Activated T-helper 1 cell treated with Interleukin-2 at 50 U/mL for 16 hours (primary cell): ENCODE measurements around the gene UFM1.
"Not testable (repeated sequence)": the region's sequence is repeated elsewhere in the genome, so short reads cannot be mapped to it uniquely, and the experiment has no call there.

Source experiments
- DNase-seq: peaks from one replicate; pipeline ENCODE4 v3.0.0-alpha.2; 2020; ENCODE audit warnings: low read depth

Gene UFM1

DNA sequence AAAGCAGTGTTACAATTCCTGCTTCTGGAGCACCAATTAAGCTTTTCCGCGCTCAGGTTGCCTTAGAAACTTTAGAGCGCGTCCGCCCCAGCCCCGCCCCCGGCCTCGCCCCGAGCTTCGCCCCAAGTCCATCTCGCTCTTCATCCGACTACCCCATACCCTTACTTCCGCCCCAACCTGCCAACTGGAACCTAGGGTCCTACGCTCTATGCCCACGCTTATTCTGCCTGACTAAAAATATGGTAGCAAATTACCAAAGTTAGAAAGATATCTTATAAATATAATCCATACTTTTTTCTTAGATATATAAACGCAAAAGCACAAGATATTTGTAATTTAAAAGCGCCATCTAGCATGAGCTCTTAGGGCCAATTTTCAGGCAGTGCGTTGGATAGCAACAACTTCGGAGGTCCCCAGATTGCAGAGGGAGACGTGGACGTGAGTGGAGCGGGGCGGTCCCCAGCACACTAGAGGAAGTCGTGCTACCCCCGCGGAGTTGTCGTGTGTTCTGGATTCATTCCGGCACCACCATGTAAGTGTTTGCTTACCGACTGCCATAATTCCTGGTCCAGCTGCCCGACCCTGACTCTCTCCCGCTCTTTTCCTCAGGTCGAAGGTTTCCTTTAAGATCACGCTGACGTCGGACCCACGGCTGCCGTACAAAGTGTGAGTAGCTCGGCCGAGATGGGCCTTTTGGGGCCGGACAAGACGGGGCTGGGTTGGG, at the start of gene UFM1:
UFM1 (plus strand) TSS at position 462 of the 724 bp plus-strand sequence; CDS start at position 531, 69 bp downstream.
- peak; percentile 75 for DNase-seq

DNA sequence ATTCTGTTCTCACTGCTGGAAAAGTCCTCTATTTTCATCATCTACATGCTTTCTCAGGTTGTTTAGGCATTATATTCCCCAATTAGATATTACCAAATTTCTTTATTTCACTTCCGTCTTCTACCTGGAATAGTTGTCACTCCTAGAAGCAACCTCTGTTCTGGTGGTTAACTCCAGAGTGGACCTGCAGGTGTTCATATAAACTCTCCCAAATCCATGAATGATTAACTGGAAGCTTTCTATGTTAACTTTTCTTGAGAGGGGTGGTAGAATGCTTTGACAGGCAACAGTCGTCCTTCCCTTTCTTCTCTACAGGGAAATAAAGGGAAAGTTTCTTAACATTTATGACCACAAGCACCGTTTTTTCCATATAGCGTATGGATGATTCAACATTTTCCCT, 48.4 kb upstream of the UFM1 start:
- DNase-seq, result no peak

DNA sequence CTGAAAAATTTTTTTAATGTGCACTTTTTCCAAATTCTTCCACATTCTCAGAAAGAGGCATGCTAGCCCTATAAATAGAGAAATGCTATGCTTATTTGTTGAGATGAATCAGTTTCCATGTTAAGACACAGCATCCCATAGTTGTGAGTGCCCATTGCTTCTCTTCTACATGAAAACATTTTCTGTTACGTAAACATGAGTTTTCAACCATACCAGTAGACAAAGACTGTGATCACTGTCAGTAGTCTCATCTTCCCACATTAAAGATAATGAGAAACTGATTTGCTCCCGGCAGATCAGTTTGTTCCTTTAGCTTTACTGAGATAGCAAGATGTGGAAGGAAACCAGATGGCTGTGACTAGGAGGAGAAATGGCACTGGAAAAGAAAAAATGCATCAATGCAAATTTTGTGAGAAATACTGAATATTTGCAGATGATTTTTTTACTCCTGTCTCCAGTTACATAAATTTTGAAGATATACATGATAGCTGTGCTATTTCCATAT, 45.8 kb upstream of the UFM1 start:
- no peak for DNase-seq

DNA sequence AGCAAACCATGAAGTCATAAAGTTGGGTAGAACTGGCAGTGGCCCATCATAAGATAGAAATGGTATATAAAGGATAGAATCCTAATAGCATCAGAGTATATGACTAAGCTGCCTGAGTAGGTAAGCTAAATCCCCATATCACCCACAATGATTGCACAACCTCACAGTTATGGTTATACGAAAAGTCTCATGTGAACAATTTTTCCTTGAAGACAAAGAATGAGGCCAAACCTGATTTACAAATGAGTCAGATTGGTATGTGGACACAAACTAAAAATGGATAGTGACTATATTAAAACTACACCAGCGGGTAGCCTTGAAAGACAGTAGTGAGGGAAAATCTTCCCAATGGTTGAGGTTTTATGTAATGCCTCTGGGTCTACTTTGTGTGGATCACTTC, 40.9 kb upstream of the UFM1 start:
- no peak for DNase-seq

DNA sequence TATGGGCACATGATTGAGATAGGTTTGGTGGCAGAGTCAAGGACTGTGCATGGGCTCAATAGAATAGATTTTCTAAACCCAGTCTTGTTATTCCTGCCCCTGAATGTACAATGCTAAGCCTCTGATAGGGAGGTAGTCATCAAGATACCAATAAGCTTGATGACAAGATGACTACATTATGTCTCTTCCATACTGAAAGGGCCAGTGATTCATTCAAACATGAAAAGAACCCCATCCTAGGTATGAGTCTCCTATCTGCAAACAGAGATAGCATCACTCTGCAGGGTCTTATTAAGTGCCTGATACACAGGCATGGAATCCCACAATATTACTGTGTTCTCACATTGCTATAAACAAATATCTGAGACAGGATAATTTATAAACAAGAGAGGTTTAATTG, 40.3 kb upstream of the UFM1 start:
- no peak for DNase-seq

- DNase-seq, result not testable (repeated sequence)
These were observed 38.5 kb upstream of the UFM1 start for GRCh38 chr13:38311175-38311574.

GRCh38 chr13:38316129-38316528, 33.5 kb upstream of the UFM1 start:
- DNase-seq, result no peak

DNA sequence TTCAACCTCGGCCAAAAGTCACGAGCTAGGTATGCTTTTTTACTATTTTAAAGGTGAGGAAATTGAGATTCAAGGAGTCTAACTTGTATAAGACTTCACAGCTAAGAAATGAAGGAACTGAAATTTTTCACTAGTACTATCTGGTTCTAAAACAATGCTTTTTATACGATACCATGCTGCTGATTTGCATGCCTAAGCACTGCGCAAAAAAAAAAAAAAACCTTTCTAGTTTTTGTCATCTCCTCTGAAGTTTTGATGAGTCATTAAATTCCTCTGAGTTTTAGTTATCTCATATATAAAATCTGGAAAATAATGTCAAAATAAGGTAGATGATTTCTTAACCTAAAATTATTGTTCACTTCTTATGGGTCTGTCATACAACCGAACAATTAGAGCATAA, 28.0 kb upstream of the UFM1 start:
- no peak for DNase-seq

DNA sequence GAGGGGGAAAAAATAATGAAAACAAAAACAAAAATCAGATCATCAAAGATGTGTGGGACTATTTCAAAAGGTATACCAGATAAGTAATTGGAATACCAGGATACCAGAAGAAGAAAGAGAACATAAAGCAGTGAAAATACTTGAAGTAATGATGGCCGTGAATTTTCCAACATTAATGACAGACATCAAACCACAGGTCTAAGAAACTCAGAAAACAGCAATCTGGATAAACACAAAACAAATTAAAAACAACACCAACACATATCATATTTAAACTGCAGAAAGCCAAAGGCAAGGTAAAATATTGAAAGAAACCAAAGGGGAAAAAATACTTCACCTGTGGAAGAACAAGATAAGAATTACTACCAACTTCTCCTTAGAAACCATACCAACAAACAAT, 24.2 kb upstream of the UFM1 start:
- no peak for DNase-seq

DNA sequence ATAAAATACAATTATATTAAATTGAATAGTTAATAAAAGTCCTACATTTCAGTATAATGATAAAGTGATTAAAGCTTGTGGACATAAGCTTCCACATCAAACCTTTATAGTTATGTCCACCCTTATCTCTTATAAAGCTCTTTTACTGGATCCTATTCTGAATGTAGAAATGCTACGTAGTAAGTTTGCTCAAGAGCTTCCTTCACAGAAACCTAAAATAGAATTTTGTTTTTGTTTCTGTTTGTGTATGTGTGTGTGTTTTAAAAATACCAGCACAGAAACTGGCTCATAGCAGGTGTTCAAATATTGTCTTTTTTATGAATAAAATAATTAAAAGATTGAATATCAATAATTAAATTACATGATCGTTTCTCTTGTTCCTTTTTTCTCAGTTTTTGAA, 21.0 kb upstream of the UFM1 start:
- no peak for DNase-seq

GRCh38 chr13:38334845-38335244, 14.8 kb upstream of the UFM1 start:
- DNase-seq, result no peak

DNA sequence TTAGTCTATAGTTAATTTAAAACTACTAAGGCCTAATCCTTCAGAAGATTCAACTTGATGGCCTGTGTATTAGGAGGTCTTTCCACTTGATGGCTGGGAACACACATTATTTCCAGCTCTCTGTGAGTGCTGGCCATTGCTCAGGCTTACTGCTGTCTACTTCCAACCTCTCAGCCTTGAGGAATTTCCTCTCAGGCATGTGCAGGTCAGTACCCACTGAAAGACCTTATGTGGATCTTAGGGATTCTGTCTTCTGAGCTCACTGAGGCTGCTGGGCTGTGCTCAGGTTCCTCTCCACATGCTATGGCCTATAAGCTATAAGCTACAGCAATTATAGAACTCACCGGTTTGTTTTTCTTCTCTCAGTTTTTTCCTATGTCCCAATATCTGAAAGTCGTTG, 11.6 kb upstream of the UFM1 start:
- no peak for DNase-seq

- DNase-seq, result no peak
These were observed 9.0 kb upstream of the UFM1 start for GRCh38 chr13:38340624-38341023.

GRCh38 chr13:38341149-38341692, 8.4 kb upstream of the UFM1 start:
- no peak for DNase-seq

DNA sequence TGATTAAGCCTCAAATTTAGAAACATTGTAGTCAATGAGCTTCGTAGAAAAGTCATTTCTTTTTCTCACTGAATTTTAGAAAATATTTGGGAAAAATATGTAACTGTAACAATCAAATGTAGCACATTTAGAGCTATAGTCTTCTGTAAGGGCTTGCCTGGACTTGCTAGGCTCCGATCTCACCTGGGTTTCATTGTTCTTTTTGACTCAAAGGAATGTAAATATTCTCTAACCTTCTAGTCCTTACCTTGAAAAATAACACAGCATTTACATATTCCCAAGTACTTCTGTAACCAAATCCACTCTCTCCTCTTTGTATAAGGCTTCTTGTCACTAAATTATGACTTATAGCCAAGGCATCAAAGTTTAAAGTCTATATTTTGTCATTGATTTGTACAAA, 2.9 kb upstream of the UFM1 start:
- DNase-seq, result no peak

GRCh38 chr13:38348861-38349389, 726 bp upstream of the UFM1 start:
- DNase-seq, result no peak

- peak; percentile 6 for DNase-seq
These were observed 515 bp downstream of the UFM1 start for GRCh38 chr13:38350114-38350617.

DNA sequence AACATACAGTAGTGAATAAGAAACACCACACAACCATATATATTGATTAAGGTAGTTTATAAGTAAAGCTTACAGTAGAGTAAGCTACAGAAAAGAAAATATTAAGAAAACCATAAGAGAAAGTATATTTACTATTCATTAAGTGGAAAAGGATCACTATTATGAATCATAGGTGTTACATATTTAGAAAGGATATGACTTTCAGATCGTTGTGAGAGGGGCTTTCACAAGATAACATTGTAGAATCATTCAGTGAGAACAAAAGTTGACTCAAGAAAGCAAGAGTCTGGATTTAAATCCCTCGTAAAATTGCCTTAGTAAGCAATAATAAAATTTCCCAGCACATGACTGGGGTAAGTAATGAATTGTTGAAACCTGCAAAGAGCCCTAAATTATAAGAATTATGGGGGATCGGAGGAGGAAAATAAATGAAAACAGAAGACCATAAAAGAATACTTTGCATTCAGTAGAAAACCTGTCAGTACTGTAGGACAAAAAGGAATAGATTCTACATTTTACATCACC, 6.0 kb downstream of the UFM1 start:
- no peak for DNase-seq

GRCh38 chr13:38358684-38359083, 9.0 kb downstream of the UFM1 start:
- DNase-seq, result no peak

GRCh38 chr13:38361542-38362262, 12.1 kb downstream of the UFM1 start:
- no peak for DNase-seq

GRCh38 chr13:38363219-38363618, 13.6 kb downstream of the UFM1 start:
- DNase-seq, result no peak

DNA sequence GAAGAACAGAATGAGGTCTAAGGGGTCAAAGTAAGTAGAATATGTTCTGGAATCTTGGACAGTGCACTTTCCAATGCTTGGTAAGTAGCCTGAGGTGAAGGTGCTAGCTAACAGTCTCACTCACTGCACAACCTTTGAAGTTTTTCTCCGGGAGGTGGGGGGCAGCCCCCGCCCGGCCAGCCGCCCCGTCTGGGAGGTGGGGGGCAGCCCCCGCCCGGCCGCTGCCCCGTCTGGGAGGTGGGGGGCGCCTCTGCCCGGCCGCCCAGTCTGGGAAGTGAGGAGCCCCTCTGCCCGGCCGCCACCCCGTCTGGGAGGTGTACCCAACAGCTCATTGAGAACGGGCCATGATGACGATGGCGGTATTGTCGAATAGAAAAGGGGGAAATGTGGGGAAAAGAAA, 14.1 kb downstream of the UFM1 start:
- not testable (repeated sequence) for DNase-seq

- no peak for DNase-seq
These were observed 16.0 kb downstream of the UFM1 start for GRCh38 chr13:38365661-38366060.
